Activated naive CD4-positive, alpha-beta T cell treated with anti-CD3 and anti-CD28 coated beads, Interleukin-2, amount 50 U/mL, for 24 hours (primary cell): ENCODE results near the gene PARN.

ENCODE experiments used
- H3K27ac Mint-ChIP-seq: one replicate; pipeline ENCODE4 v1.8.0; 2021; ENCODE audit warnings: mild to moderate bottlenecking, mixed read lengths
- H3K27me3 Mint-ChIP-seq: one replicate; pipeline ENCODE4 v1.8.0; 2021; ENCODE audit warnings: mixed read lengths
- H3K36me3 Mint-ChIP-seq: one replicate; pipeline ENCODE4 v1.8.0; 2021; ENCODE audit warnings: mixed read lengths
- H3K4me1 Mint-ChIP-seq: one replicate; pipeline ENCODE4 v1.8.0; 2021; ENCODE audit warnings: mixed read lengths
- H3K4me3 Mint-ChIP-seq: one replicate; pipeline ENCODE4 v1.8.0; 2021; ENCODE audit warnings: mild to moderate bottlenecking, mixed read lengths
- H3K9me3 Mint-ChIP-seq: one replicate; pipeline ENCODE4 v1.8.0; 2021; ENCODE audit warnings: mixed read lengths

The PARN gene, protein sequence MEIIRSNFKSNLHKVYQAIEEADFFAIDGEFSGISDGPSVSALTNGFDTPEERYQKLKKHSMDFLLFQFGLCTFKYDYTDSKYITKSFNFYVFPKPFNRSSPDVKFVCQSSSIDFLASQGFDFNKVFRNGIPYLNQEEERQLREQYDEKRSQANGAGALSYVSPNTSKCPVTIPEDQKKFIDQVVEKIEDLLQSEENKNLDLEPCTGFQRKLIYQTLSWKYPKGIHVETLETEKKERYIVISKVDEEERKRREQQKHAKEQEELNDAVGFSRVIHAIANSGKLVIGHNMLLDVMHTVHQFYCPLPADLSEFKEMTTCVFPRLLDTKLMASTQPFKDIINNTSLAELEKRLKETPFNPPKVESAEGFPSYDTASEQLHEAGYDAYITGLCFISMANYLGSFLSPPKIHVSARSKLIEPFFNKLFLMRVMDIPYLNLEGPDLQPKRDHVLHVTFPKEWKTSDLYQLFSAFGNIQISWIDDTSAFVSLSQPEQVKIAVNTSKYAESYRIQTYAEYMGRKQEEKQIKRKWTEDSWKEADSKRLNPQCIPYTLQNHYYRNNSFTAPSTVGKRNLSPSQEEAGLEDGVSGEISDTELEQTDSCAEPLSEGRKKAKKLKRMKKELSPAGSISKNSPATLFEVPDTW

GRCh38 chr16:14629919-14630619 lies at the start of gene PARN:
Gene PARN (minus strand): TSS chr16:14630260. CDS start chr16:14630125, 135 bp downstream.
- peak within 1 kb of the TSS; percentile 97 for H3K27ac Mint-ChIP-seq
- peaks cover 9% of the 10 kb centered on the region for H3K36me3 Mint-ChIP-seq
- H3K4me3 Mint-ChIP-seq, result peak within 1 kb of the TSS; percentile 98
- H3K9me3 Mint-ChIP-seq, result no peaks in the 10 kb centered on the region
- no peaks in the 10 kb centered on the region for H3K27me3 Mint-ChIP-seq
- peaks cover 55% of the 10 kb centered on the region for H3K4me1 Mint-ChIP-seq

DNA sequence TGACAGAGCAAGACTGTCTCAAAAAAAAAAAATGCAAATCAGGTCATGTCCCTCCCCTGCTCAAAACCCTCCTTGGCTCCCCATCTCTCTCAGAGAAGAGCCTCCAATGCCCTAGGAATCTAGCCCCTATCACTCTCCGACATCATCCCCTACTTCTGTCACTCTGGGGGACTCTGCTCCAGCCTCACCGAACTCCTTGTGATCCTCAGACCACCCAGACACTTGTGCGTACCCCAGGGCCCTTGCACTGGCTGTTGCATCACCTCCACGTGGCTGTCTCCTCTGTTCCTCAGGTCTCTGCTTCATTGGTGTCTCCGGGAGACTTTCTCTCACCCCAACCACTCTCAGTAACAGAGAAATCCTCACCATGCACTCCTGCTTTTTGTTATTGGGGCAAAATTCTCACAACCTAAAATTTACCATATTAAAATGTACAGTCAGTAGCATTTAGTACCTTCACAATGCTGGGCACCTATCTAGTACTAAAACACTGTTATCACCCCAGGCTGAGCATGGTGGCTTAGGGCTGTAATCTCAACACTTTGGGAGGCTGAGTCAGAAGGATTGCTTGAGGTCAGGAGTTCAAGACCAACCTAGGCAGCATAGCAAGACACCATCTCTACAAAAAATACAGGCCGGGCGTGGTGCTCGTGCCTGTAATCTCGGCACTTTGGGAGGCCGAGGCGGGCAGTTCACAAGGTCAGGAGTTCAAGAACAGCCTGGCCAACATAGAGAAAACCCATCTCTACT lies 48.9 kb upstream of the PARN start:
- no peak overlapping the region for H3K27ac Mint-ChIP-seq
- H3K4me1 Mint-ChIP-seq, result peaks cover 1% of the 10 kb centered on the region
- no peaks in the 10 kb centered on the region for H3K27me3 Mint-ChIP-seq
- no peak overlapping the region for H3K4me3 Mint-ChIP-seq
- H3K9me3 Mint-ChIP-seq, result no peaks in the 10 kb centered on the region
- no peaks in the 10 kb centered on the region for H3K36me3 Mint-ChIP-seq

- H3K27me3 Mint-ChIP-seq, result no peaks in the 10 kb centered on the region
- H3K36me3 Mint-ChIP-seq, result no peaks in the 10 kb centered on the region
- no peaks in the 10 kb centered on the region for H3K9me3 Mint-ChIP-seq
- peak overlapping the region; percentile 47 for H3K27ac Mint-ChIP-seq
- no peak overlapping the region for H3K4me3 Mint-ChIP-seq
- peaks cover 8% of the 10 kb centered on the region for H3K4me1 Mint-ChIP-seq
Measured at GRCh38 chr16:14677627-14678026, 47.6 kb upstream of the PARN start.

DNA sequence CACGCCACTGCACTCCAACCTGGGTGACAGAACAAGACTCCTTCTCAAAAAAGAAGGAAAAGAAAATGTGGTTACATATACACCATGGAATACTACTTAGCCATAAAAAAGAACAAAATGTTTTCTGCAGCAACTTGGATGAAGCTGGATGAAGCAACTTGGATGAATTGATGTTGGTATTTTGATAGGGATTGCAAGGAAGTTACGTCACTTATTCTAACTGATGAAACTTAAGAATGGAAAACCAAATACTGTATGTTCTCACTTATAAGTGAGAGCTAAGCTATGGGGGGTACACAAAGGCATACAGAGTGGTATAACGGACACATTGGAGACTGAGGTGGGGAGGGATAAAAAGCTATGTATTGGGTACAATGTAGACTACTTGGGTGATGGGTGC lies 46.6 kb upstream of the PARN start:
- Mint-ChIP-seq H3K4me1 (peaks cover 13% of the 10 kb centered on the region), H3K27ac (no peak overlapping the region), H3K4me3 (no peak overlapping the region), H3K36me3 (no peaks in the 10 kb centered on the region), H3K9me3 (no peaks in the 10 kb centered on the region), H3K27me3 (no peaks in the 10 kb centered on the region)

- Mint-ChIP-seq H3K4me1 (peaks cover 13% of the 10 kb centered on the region), H3K27ac (no peak overlapping the region), H3K36me3 (no peaks in the 10 kb centered on the region), H3K27me3 (no peaks in the 10 kb centered on the region), H3K4me3 (no peak overlapping the region), H3K9me3 (no peaks in the 10 kb centered on the region)
Measured at GRCh38 chr16:14672403-14672971, 42.4 kb upstream of the PARN start.

- no peak overlapping the region for H3K27ac Mint-ChIP-seq
- no peaks in the 10 kb centered on the region for H3K9me3 Mint-ChIP-seq
- no peak overlapping the region for H3K4me3 Mint-ChIP-seq
- peaks cover 7% of the 10 kb centered on the region for H3K36me3 Mint-ChIP-seq
- H3K27me3 Mint-ChIP-seq, result no peaks in the 10 kb centered on the region
- peaks cover 13% of the 10 kb centered on the region for H3K4me1 Mint-ChIP-seq
Measured at GRCh38 chr16:14669776-14670175, 39.7 kb upstream of the PARN start.

- Mint-ChIP-seq H3K36me3 (peaks cover 9% of the 10 kb centered on the region), H3K9me3 (no peaks in the 10 kb centered on the region), H3K27me3 (no peaks in the 10 kb centered on the region), H3K4me3 (no peak overlapping the region), H3K27ac (no peak overlapping the region), H3K4me1 (peaks cover 9% of the 10 kb centered on the region)
Measured at GRCh38 chr16:14668556-14669223, 38.6 kb upstream of the PARN start.

DNA sequence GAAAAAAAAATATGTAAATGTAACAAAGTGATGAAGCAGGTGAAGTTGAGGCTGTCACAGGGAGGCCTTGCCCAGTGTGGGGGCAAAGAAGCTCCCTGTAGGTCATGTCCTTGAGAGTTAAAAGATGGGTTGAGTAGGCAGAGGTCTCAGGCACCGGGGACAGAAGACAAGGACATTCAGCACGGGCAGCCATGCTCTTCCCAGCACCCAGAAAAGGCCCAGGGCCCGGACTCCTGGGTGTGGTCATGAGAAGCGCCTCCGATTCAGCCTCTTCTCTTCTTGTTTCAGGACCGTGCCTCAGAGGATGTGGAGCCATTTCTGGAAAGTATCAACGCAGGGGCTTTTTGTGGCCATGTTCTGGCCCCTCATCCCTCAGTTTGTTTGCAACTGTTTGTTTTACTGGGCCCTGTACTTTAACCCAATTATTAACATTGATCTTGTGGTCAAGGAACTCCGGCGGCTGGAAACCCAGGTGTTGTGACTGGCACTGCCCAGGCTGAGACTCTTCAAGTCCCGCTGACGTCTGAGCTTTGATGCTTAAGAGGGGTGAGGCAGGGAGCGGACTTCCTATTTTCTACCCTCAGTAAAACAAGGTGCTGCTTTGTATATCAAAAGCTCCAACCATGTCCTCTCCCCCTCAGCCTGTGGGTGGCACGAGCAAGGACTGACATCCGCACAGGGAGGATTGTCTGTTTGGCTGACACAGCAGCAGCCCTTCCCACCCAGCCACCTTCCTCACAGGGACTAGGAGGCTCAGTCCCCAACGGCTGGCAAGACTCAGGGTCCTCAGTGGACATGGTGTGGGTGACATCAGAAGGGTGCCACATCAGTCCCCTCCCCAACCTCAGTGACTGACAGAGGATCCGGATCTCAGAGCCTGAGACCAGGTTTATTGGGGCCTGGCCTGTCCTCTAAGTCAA lies 37.5 kb upstream of the PARN start:
- Mint-ChIP-seq H3K4me3 (no peak overlapping the region), H3K36me3 (peaks cover 11% of the 10 kb centered on the region), H3K4me1 (peaks cover 4% of the 10 kb centered on the region), H3K9me3 (no peaks in the 10 kb centered on the region), H3K27me3 (no peaks in the 10 kb centered on the region), H3K27ac (no peak overlapping the region)

GRCh38 chr16:14658063-14658462 lies 28.0 kb upstream of the PARN start:
- H3K4me3 Mint-ChIP-seq, result no peak overlapping the region
- no peaks in the 10 kb centered on the region for H3K9me3 Mint-ChIP-seq
- no peaks in the 10 kb centered on the region for H3K27me3 Mint-ChIP-seq
- peaks cover 6% of the 10 kb centered on the region for H3K4me1 Mint-ChIP-seq
- H3K36me3 Mint-ChIP-seq, result peaks cover 7% of the 10 kb centered on the region
- H3K27ac Mint-ChIP-seq, result no peak overlapping the region

DNA sequence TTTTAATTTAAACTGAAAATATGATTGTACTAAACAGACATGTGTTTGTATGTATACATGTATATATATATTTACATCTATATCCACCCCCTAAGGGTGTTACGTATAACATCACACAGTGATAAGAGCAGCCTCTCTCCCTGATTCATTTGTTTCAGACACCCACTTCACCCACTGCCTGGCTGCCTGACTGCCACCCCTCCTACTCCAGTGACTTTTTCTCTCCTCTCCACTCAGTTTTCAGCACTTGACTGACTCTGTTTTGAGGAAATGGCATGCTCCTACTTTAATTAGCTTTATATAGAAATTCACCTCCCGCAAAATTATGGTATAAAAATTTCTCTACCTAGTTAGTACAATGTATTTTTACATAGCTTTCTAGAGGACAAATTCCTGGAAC lies 22.7 kb upstream of the PARN start:
- Mint-ChIP-seq H3K4me3 (no peak overlapping the region), H3K36me3 (peaks cover 10% of the 10 kb centered on the region), H3K4me1 (peaks cover 9% of the 10 kb centered on the region), H3K27me3 (no peaks in the 10 kb centered on the region), H3K9me3 (no peaks in the 10 kb centered on the region), H3K27ac (peak overlapping the region; percentile 82)

DNA sequence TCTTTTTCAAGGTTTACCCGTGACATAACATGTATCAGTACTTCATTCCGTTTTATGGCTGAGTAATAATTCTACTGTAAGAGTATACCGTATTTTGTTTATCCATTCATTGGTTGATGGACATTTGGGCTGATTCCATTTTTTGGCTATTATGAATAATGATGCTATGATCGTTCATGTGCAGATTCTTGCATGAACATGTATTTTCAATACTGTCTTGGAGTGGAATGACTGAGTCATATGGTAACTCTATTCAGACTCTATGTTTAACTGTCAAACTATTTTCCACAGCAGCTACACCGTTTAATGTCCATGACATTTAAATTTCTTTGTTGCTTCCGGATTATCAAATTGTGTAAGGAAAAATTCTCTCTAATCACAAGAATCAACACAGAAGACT lies 20.6 kb upstream of the PARN start:
- H3K9me3 Mint-ChIP-seq, result no peaks in the 10 kb centered on the region
- H3K27me3 Mint-ChIP-seq, result no peaks in the 10 kb centered on the region
- peak overlapping the region; percentile 76 for H3K27ac Mint-ChIP-seq
- H3K4me3 Mint-ChIP-seq, result no peak overlapping the region
- peaks cover 10% of the 10 kb centered on the region for H3K36me3 Mint-ChIP-seq
- peaks cover 8% of the 10 kb centered on the region for H3K4me1 Mint-ChIP-seq

- Mint-ChIP-seq H3K27me3 (no peaks in the 10 kb centered on the region), H3K4me3 (no peak overlapping the region), H3K27ac (peak overlapping the region; percentile 51), H3K36me3 (peaks cover 11% of the 10 kb centered on the region), H3K9me3 (no peaks in the 10 kb centered on the region), H3K4me1 (peaks cover 8% of the 10 kb centered on the region)
Measured at GRCh38 chr16:14649816-14650215, 19.8 kb upstream of the PARN start.

DNA sequence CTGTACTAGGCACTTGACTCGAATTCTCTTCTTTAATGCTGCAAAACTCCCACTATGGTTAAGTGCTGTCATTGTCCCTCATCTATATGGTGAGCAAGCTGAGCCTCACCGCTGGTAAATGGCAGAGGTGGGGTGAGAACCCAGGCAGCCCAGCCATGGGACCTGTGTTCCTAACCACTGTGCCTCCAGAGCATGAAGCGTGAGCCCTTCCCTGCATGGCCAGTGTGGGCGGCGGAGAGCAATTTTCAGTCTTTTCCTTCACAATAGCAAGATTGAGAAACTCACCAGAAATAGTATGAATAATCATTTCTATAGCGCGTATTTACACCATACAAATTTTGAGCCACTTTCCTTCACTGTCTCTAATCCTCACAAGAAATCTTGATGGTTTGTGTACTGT lies 11.9 kb upstream of the PARN start:
- H3K27ac Mint-ChIP-seq, result no peak overlapping the region
- peaks cover 2% of the 10 kb centered on the region for H3K36me3 Mint-ChIP-seq
- no peaks in the 10 kb centered on the region for H3K27me3 Mint-ChIP-seq
- no peaks in the 10 kb centered on the region for H3K9me3 Mint-ChIP-seq
- no peak overlapping the region for H3K4me3 Mint-ChIP-seq
- H3K4me1 Mint-ChIP-seq, result peaks cover 31% of the 10 kb centered on the region

DNA sequence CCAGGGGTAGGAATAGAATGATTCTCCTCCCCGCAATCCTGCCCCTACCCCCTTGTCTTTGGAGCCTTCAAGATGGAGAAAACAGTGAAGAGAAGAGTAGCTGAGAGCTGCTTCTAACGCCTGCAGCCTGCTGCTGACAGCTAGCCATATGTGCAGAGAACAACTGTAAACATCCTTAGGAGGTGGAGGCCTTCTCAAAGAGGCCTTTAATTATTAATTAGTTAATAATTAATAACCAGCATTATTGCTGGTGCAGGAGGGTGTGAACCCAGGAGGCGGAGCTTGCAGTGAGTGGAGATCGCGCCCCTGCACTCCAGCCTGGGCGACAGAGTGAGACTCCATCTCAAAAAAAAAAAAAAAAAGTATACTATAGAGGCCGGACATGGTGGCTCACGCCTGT lies 11.1 kb upstream of the PARN start:
- Mint-ChIP-seq H3K27ac (peak overlapping the region; percentile 55), H3K27me3 (no peaks in the 10 kb centered on the region), H3K4me1 (peaks cover 39% of the 10 kb centered on the region), H3K4me3 (no peak overlapping the region), H3K9me3 (no peaks in the 10 kb centered on the region), H3K36me3 (peaks cover 2% of the 10 kb centered on the region)
